Choroid plexus epithelial cell (primary cell): ENCODE results near the gene CCSER1.
"Not testable (repeated sequence)": the region's sequence is repeated elsewhere in the genome, so short reads cannot be mapped to it uniquely, and the experiment has no call there.

Experiments used
- DNase-seq: peaks from one replicate; pipeline ENCODE4 v3.0.0-alpha.2; 2010; ENCODE audit warnings: low read depth
- H3K4me3 ChIP-seq: 2 replicates; pipeline ENCODE4 v1.5.1; 2011; ENCODE audit warnings: low read depth, mild to moderate bottlenecking, control low read depth, low read length, moderate library complexity
- CTCF ChIP-seq: conservative IDR thresholded peaks from 2 replicates; pipeline ENCODE4 v1.5.1; 2011; ENCODE audit warnings: low read depth, mild to moderate bottlenecking, control low read depth, inconsistent platforms, low read length, moderate library complexity

Gene CCSER1

GRCh38 chr4:90837241-90837640, 710.0 kb downstream of the CCSER1 start:
- no peak for TF ChIP-seq CTCF

GRCh38 chr4:90838859-90839258, 711.7 kb downstream of the CCSER1 start:
- not testable (repeated sequence) for DNase-seq, H3K4me3 ChIP-seq

More at GRCh38 chr4:90837241-90837640, 710.0 kb downstream of the CCSER1 start:
- DNase-seq: peak; percentile 8
- H3K4me3 ChIP-seq: no peak overlapping the region

GRCh38 chr4:90840291-90840690, 713.1 kb downstream of the CCSER1 start:
- no peak overlapping the region for H3K4me3 ChIP-seq
- TF ChIP-seq CTCF: no peak
- DNase-seq: no peak

- no peak for TF ChIP-seq CTCF
- DNase-seq: no peak
- H3K4me3 ChIP-seq: no peak overlapping the region
Measured at GRCh38 chr4:90840828-90841227, 713.6 kb downstream of the CCSER1 start.

GRCh38 chr4:90841676-90842075, 714.5 kb downstream of the CCSER1 start:
- no peak overlapping the region for H3K4me3 ChIP-seq
- DNase-seq: peak; percentile 37
- TF ChIP-seq CTCF: no peak

- TF ChIP-seq CTCF: no peak
- DNase-seq: no peak
- no peak overlapping the region for H3K4me3 ChIP-seq
Measured at GRCh38 chr4:90842960-90843359, 715.8 kb downstream of the CCSER1 start.

- no peak for TF ChIP-seq CTCF
- no peak for DNase-seq
Measured at GRCh38 chr4:90844241-90844640, 717.0 kb downstream of the CCSER1 start.

GRCh38 chr4:90845777-90846176, 718.6 kb downstream of the CCSER1 start:
- H3K4me3 ChIP-seq: no peak overlapping the region
- no peak for TF ChIP-seq CTCF
- DNase-seq: peak; percentile 39

More at GRCh38 chr4:90844241-90844640, 717.0 kb downstream of the CCSER1 start:
- no peak overlapping the region for H3K4me3 ChIP-seq
